GM21360 (cell line): ENCODE results near the gene GPR17.

Source experiments
- ATAC-seq: cut with Tn5 transposase; IDR thresholded peaks from one replicate; pipeline ENCODE4 v1.9.1; 2021; ENCODE audit warnings: mild to moderate bottlenecking, moderate library complexity; ENCODE audit not compliant: unreplicated experiment

The GPR17 gene

DNA sequence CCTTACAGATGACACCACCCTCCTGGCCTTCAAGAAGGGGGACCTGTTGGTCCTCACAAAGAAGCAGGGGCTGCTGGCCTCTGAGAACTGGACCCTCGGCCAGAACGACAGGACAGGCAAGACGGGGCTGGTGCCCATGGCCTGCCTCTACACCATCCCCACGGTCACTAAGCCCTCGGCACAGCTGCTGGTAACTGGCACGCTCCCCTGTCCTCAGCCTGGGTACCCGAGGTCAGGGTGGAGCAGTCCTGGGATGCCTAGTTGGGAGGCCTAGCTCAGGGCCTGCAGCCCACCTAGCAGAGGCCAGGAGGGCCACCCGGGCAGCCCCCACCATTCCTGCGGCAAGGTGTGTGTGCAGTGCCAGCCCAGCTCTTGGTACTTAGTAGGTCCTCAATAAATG, 16.3 kb upstream of the GPR17 start:
- no peak for ATAC-seq

DNA sequence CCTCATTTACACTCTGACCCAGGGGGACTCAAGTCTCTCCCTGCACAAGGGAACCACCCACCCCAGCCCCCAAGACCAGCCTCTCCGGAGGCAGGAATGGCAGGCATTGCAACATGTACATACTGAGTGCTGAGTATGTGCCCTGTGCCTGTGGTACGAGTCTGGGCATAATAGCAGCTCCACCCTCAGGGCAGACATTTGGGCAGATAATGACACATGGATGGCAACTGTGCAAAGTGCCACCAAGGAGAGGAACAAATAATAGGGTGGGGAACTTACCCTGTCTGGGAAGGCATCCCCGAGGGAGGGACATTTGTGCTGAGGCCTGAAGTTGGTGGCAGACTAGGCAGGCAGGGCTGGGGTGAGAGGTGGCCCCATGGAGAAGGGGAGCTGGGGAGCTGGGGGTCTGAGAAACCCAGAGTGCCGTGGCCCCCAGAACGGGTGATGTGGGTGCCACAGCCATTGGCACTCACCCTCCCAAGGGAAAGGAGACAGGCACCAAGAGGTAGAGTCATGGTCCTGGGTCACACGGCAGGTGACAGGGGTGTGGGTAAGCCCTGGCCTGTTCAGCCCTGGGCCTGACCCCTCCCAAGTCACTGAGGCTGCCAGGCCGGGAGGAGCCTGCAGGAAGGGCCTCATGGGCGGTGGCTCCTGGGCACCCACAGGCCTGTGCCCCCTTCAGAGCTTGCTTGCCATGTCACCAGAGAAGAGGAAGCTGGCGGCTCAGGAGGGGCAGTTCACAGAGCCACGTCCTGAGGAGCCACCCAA, 15.7 kb upstream of the GPR17 start:
- ATAC-seq: no peak

GRCh38 chr2:127630864-127631540, 15.0 kb upstream of the GPR17 start:
- no peak for ATAC-seq

DNA sequence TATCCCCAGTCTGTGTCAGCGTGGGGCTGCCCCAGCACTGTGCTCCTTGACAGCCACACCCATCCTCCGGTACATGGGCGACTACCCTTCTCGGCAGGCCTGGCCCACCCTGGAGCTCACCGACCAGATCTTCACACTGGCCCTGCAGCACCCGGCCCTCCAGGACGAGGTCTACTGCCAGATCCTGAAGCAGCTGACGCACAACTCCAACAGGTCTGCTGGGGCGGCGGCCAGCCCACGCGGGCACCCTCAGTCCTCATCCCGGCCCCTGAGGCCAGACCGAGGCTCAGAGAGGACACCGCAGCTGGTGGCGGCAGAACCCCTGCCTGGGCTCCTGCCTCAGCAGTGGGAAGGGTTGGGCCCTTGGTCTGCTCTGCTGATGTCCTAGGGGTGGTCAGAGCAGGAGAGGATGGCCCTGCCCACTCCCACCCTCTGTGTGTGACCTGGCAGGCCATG, 14.4 kb upstream of the GPR17 start:
- no peak for ATAC-seq

GRCh38 chr2:127631997-127632581, 13.9 kb upstream of the GPR17 start:
- ATAC-seq: no peak

GRCh38 chr2:127632592-127633489, 13.1 kb upstream of the GPR17 start:
- ATAC-seq: no peak

DNA sequence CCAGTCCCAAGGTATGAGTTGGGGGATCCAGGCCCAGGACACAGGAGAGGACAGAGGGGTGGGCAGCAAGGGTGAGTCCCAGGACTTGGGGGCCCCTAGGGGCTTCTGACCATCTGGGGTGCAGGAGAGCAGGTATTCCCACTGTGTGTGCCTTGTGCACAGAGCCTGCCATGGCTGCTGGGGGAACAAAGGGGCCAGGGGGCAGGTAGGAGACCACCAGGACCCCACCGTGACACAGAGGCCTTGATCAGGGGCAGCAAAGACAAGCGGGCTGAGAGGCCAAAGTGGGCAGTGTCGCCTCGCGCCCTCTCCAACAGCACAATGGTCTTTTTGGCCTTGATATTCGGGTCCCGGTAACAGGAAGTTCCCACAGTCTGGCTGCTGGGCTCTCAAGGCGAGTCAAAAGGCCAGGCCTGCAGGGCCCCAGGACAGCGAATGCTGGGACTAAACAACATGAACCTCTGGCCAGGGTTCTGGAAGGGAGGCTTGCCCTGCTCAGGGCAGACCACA, 12.3 kb upstream of the GPR17 start:
- ATAC-seq: no peak

GRCh38 chr2:127634066-127634617, 11.8 kb upstream of the GPR17 start:
- no peak for ATAC-seq

DNA sequence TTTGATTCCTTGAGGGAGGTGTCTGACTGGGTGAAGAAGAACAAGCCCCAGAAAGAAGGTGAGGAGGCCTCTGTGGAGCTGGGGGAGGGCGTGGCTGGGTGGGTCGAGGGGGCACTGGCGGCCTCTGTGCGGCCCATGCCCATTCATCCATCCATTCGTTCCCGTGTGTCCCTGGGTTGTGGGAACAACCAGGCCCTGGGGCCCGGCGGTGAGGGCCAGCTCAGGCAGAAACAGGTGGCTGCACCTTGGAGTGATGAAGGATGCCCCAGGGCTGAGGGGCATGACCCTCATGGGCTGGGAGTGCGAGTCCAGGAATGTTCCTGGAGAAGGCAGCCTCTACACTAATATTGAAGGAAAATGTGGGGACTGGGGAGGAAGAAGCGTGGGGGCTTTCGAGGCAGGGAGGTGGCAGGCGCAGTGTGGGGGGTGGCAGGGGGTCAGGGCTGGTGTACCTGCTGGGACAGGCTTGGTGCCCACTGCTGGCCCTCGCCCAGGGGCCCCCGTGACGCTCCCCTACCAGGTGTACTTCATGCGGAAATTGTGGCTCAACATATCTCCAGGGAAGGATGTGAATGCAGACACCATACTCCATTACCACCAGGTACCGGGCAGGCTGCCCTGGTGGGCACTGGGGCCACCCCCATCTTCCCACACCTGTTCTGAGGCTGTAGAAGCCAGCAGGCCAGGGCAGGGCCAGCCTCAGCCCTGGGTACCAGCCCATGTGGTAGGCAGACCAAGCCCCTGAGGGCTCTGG, 11.2 kb upstream of the GPR17 start:
- no peak for ATAC-seq

- ATAC-seq: no peak
Observed at GRCh38 chr2:127635380-127636237, 10.3 kb upstream of the GPR17 start.

GRCh38 chr2:127636248-127637235, 9.4 kb upstream of the GPR17 start:
- ATAC-seq: no peak

DNA sequence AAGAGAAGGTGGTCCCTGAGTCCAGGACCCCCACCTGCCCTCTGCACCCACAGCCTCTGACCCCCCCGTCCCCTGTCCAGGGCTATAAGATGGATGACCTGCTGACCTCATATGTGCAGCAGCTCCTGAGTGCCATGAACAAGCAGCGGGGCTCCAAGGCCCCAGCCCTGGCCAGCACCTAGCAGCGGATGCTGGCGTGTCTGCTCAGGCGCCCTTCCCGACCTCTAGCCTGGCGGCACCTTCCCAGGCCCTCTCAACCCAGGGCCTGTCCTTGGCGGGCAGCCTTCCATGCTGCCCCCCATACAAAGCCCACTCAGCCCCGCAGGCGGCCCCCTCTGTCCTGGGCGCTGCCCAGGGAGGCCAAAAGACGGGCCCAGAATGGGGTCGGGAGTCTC, 8.7 kb upstream of the GPR17 start:
- no peak for ATAC-seq

DNA sequence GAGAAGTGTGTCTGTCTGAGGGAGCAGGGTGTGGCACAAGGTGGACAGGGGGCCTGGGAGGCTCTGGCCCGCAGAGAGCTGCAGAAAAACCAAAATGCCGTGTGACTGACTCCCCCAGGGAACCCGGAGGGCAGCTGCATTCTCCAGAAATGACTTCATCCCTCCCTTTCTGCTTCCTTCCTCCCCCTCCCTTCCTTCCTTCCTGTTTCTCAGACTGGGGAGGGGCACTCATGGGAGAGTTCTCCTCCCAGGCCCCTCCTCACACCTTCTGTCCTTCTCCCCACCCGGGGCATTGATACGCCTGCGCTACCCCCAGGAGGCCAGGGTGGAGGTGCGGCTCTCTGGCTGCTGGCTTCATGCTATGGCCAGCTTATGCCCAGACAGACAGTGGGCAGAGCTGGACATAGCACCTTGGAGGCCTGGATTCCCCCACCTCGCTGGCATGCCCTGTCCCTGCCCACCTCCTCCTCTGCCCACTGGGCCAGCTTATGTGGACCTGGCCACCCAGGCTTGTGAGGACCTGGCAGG, 8.2 kb upstream of the GPR17 start:
- no peak for ATAC-seq

GRCh38 chr2:127638361-127639110, 7.4 kb upstream of the GPR17 start:
- ATAC-seq: no peak

GRCh38 chr2:127639111-127639474, 6.9 kb upstream of the GPR17 start:
- no peak for ATAC-seq

GRCh38 chr2:127640082-127641072, 5.6 kb upstream of the GPR17 start:
- ATAC-seq: no peak
